SH-SY5Y (cell line): ENCODE measurements around the gene ARHGAP42.

ENCODE experiments used
- GATA2 ChIP-seq: IDR thresholded peaks from 2 replicates; pipeline ENCODE4 v1.6.1; 2011; ENCODE audit warnings: mild to moderate bottlenecking, low read depth, low read length
- GATA3 ChIP-seq: IDR thresholded peaks from 2 replicates; pipeline ENCODE4 v1.6.1; 2011; ENCODE audit warnings: low read depth, mild to moderate bottlenecking, low read length, moderate library complexity

DNA sequence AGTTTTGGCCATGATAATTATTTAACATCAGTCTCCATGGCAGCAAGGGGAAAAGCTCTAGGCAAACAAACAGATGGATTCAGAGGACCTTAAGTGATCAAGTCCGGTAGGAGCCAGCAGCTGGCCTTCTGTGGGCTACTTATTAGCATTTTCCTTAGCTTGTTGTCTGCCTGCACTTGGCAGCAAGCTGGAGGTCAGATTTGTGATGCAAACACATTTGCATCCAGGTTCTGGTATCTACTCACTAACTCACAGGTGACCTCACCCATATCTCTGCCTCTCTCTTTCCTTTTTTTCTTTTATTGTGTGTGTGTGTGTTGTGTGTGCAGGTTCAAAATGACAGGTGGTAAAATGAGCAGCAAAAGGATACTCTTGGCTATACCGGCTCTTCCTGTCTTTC is 32.3 kb downstream of the ARHGAP42 start:
- TF ChIP-seq GATA2 (no peak), GATA3 (no peak)
